NCI-H446 treated with DMSO at 0.1 percent for 48 hours (cell line): ENCODE data around the gene ISCA1.
"Not testable (repeated sequence)": the region's sequence is repeated elsewhere in the genome, so short reads cannot be mapped to it uniquely, and the experiment has no call there.

Source experiments
- DNase-seq: peaks from one replicate; lab custom pipeline; 2025; lab: John Stamatoyannopoulos, UW

The ISCA1 gene

GRCh38 chr9:86282077-86282978, at the start of gene ISCA1:
Gene ISCA1, minus strand, starts transcription at chr9:86282538. Its CDS starts 80 bp downstream, at chr9:86282458.
- DNase-seq, result peak; percentile 73

GRCh38 chr9:86330186-86330585, 47.8 kb upstream of the ISCA1 start:
- no peak for DNase-seq

GRCh38 chr9:86329649-86330048, 47.3 kb upstream of the ISCA1 start:
- DNase-seq, result no peak

- no peak for DNase-seq
Measured at GRCh38 chr9:86328156-86328555, 45.8 kb upstream of the ISCA1 start.

- no peak for DNase-seq
Measured at GRCh38 chr9:86326536-86326935, 44.2 kb upstream of the ISCA1 start.

- no peak for DNase-seq
Measured at GRCh38 chr9:86324901-86325300, 42.6 kb upstream of the ISCA1 start.

GRCh38 chr9:86324308-86324707, 42.0 kb upstream of the ISCA1 start:
- DNase-seq, result no peak

GRCh38 chr9:86322973-86323644, 40.8 kb upstream of the ISCA1 start:
- no peak for DNase-seq

- DNase-seq, result no peak
Measured at GRCh38 chr9:86321373-86321772, 39.0 kb upstream of the ISCA1 start.

GRCh38 chr9:86318187-86318586, 35.8 kb upstream of the ISCA1 start:
- DNase-seq, result no peak

- no peak for DNase-seq
Measured at GRCh38 chr9:86315078-86315477, 32.7 kb upstream of the ISCA1 start.

- DNase-seq, result not testable (repeated sequence)
Measured at GRCh38 chr9:86312959-86313358, 30.6 kb upstream of the ISCA1 start.

- no peak for DNase-seq
Measured at GRCh38 chr9:86308687-86309086, 26.3 kb upstream of the ISCA1 start.

- DNase-seq, result no peak
Measured at GRCh38 chr9:86304236-86304730, 21.9 kb upstream of the ISCA1 start.

- no peak for DNase-seq
Measured at GRCh38 chr9:86303316-86303975, 21.1 kb upstream of the ISCA1 start.

- no peak for DNase-seq
Measured at GRCh38 chr9:86301686-86302085, 19.3 kb upstream of the ISCA1 start.

GRCh38 chr9:86300701-86301100, 18.4 kb upstream of the ISCA1 start:
- no peak for DNase-seq

GRCh38 chr9:86298873-86299272, 16.5 kb upstream of the ISCA1 start:
- DNase-seq, result no peak

GRCh38 chr9:86290341-86290740, 8.0 kb upstream of the ISCA1 start:
- not testable (repeated sequence) for DNase-seq

GRCh38 chr9:86288499-86289198, 6.3 kb upstream of the ISCA1 start:
- no peak for DNase-seq

- no peak for DNase-seq
Measured at GRCh38 chr9:86287013-86287412, 4.7 kb upstream of the ISCA1 start.

GRCh38 chr9:86286278-86286677, 3.9 kb upstream of the ISCA1 start:
- no peak for DNase-seq
